AG04450 (cell line): ENCODE results near the gene MASTL. TPM values are rescaled to one million over a fixed set of nuclear protein-coding genes. Genes with fewer than 3 reads are reported as not detected.

Experiments used
- CTCF ChIA-PET: fragments of 300-600, 350-600 bp; formaldehyde crosslinking; extraction: SDS; loops from one replicate; lab custom pipeline; 2022; ENCODE audit warnings: antibody characterized with exemption, inconsistent platforms; lab: Charles Lee
- POLR2A ChIA-PET: fragments of 350-600 bp; formaldehyde crosslinking; extraction: SDS; loops from one replicate; lab custom pipeline; 2021; ENCODE audit warnings: antibody characterized with exemption, inconsistent platforms; lab: Yijun Ruan, JAX
- DNase-seq: peaks from one replicate; pipeline ENCODE4 v3.0.0-alpha.2; 2011; ENCODE audit warnings: low read depth, low spot score
- H3K27ac ChIP-seq: one replicate; pipeline ENCODE4 v1.5.1; 2012; ENCODE audit warnings: low read depth, low read length, control low read depth
- H3K27me3 ChIP-seq: one replicate; pipeline ENCODE4 v1.6.0; 2012; ENCODE audit warnings: low read length; ENCODE audit not compliant: control insufficient read depth, insufficient read depth
- H3K4me3 ChIP-seq: 2 replicates; pipeline ENCODE4 v1.5.1; 2011; ENCODE audit warnings: mild to moderate bottlenecking, low read depth, low read length, control low read depth
- H3K9me3 ChIP-seq: 2 replicates; pipeline ENCODE4 v1.5.1; 2012; ENCODE audit warnings: low read length; ENCODE audit not compliant: control insufficient read depth, insufficient read depth
- CTCF ChIP-seq: IDR thresholded peaks from 2 replicates; pipeline ENCODE4 v1.5.1; 2011; ENCODE audit warnings: low read depth, low read length, control low read depth, inconsistent platforms
- polyA plus RNA-seq: library from polyadenylated mRNA; depleted of rRNA; stranded (reverse); fragments of >200 nt; gene quantifications from 2 replicates; pipeline ENCODE4 v1.2.3, GENCODE V29; 2011; rRNA removed
- small RNA-seq: library from RNA; depleted of rRNA; stranded (forward); fragments of <200 nt; gene quantifications from one replicate; pipeline ENCODE3, GENCODE V24; 2012; ENCODE audit warnings: low read depth; ENCODE audit not compliant: insufficient read length

The MASTL gene
- polyA plus RNA-seq, 1 experiment, result 4.6 TPM

DNA sequence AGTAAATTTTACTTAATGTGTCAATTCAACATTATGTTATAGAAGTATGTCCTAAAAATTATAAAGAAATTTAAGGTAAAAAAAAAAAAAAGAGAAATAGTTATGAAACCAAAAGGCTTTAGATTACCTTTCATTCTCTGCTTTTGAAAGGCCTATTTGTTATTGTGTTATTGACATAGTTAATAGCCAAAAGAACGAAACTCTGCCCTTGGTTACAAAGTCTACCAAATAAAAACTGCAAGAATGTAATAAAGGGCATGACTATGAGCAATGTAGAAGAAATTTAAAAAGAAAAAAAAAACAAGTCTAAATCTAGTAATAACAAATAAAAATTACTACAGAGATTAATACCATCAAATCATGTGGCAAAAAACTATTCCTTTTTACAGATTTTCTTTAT is 74.9 kb downstream of the MASTL start:
- no peak for TF ChIP-seq CTCF
- CTCF ChIA-PET, result no interaction called here
- Histone ChIP-seq H3K9me3 (no peaks in the 10 kb centered on the region), H3K27me3 (no peaks in the 10 kb centered on the region), H3K4me3 (no peak overlapping the region), H3K27ac (no peak overlapping the region)
- POLR2A ChIA-PET, result no interaction called here
- DNase-seq, result no peak

GRCh38 chr10:27235706-27236105 is 80.6 kb downstream of the MASTL start:
- no peak for DNase-seq
- ChIA-PET CTCF (interaction anchor here (1.0 to 4.0 kb wide), 5 partner anchors 11 to 128 kb away, joined by 3 to 36 read pairs (median 7); partner anchors contain the start of gene YME1L1), POLR2A (no interaction called here)
- Histone ChIP-seq H3K4me3 (no peak overlapping the region), H3K9me3 (no peaks in the 10 kb centered on the region), H3K27me3 (no peaks in the 10 kb centered on the region), H3K27ac (no peak overlapping the region)
- TF ChIP-seq CTCF, result no peak

Small RNA genes within 50 kb of the gene (small RNA-seq; reads per million reads assigned to genes)
- gene RNU2-24P (not detected), gene RNU7-12P (not detected)

Other genes starting within 250 kb of the MASTL start
- 2.3 and 3.6 TPM in 2 replicates for gene ANKRD26, start 54.9 kb upstream of the MASTL start, polyA plus RNA-seq
- gene YME1L1, start 968 bp upstream of the MASTL start, polyA plus RNA-seq, result 115 and 135 TPM in 2 replicates
- 11.9 and 15.7 TPM in 2 replicates for gene ACBD5, start 85.4 kb downstream of the MASTL start, polyA plus RNA-seq